Measurements from ENCODE around the gene NDFIP2.

- TF ChIP-seq CTCF (IDR thresholded peaks at IDR 0.05) (no peak), NPAS2 (CRISPR knock-in tag; IDR thresholded peaks at IDR 0.05; ENCODE audit: borderline replicate concordance) (no peak), POLR2A (IDR thresholded peaks at IDR 0.05; ENCODE audit: low read length) (no peak), USF2 (IDR thresholded peaks at IDR 0.05) (no peak), REST (IDR thresholded peaks at IDR 0.05) (no peak)
Observed at GRCh38 chr13:79456656-79457365, 24.1 kb upstream of the NDFIP2 start.

All from A549 (cell line).